Measurements from ENCODE around the gene SPTB.

The SPTB gene

DNA sequence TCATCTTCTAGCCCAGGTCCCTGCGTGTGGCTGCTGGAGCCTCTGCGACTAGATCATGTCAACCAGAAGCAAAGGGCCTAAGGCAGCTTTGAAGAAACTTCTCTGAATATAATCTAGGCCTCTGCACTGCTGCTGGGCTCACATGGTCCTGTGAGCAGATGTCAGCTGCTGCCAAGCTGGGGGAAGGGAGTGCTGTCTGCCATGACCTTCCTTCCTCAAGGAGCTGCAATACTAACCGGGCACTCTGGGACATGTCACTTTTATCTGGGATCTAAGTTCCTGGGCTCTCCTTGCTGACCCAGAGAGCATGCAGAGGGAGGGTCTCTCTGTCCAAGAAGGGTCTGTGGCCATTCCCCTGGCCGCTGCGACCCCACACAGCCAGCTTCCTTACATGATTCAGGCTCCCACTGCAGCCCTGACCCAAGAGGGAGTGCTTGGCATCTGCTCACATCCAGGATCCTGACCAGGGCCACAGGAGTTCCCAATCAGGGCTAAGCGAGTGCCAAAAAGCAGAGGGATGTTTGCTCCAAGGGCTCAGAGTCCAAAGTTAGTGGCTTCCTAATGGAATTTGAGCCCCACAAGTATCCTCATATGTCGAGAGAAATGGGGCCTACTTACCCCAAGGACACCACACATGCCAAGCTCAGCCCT, 101.5 kb downstream of the SPTB start:
- TF ChIP-seq, protein P1, sequence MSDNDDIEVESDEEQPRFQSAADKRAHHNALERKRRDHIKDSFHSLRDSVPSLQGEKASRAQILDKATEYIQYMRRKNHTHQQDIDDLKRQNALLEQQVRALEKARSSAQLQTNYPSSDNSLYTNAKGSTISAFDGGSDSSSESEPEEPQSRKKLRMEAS (IDR thresholded peaks at IDR 0.05; ENCODE audit: low read depth, low read length) = no peak
- TF ChIP-seq POLR2A (IDR thresholded peaks at IDR 0.05; ENCODE audit: extremely low read depth, insufficient read length) = no peak
- TF ChIP-seq, protein P2, sequence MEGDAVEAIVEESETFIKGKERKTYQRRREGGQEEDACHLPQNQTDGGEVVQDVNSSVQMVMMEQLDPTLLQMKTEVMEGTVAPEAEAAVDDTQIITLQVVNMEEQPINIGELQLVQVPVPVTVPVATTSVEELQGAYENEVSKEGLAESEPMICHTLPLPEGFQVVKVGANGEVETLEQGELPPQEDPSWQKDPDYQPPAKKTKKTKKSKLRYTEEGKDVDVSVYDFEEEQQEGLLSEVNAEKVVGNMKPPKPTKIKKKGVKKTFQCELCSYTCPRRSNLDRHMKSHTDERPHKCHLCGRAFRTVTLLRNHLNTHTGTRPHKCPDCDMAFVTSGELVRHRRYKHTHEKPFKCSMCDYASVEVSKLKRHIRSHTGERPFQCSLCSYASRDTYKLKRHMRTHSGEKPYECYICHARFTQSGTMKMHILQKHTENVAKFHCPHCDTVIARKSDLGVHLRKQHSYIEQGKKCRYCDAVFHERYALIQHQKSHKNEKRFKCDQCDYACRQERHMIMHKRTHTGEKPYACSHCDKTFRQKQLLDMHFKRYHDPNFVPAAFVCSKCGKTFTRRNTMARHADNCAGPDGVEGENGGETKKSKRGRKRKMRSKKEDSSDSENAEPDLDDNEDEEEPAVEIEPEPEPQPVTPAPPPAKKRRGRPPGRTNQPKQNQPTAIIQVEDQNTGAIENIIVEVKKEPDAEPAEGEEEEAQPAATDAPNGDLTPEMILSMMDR (IDR thresholded peaks at IDR 0.05; ENCODE audit: low read depth, low read length) = no peak
- no peak for TF ChIP-seq MYC (IDR thresholded peaks at IDR 0.05; ENCODE audit: low read depth, low read length)
- no peak for DNase-seq (ENCODE audit: low read depth)
- no peak overlapping the region for H3K4me3 ChIP-seq (ENCODE audit: low read depth, low read length)

DNA sequence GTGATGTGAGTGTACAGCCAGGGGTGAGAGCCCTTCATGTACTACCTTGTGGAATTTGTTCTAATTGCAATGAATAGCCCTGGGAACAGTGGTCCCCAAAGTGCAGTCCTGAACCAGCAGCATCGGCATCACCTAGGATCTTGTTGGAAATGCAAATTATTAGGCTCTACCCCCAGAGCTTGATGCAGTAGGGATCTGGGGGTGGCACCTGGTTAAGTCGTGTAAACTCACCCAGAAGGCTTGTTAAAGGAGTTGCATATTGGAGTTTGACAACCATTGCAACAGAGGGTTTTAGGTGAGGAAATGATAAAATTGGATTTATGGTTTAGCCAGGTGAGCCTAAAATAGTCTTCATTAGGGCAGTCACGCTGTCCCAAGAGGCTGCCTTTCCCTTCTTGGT, 102.2 kb downstream of the SPTB start:
- no peak overlapping the region for H3K4me3 ChIP-seq (ENCODE audit: low read depth, low read length)
- TF ChIP-seq MYC (IDR thresholded peaks at IDR 0.05; ENCODE audit: low read depth, low read length) = no peak
- DNase-seq (ENCODE audit: low read depth) = no peak

DNA sequence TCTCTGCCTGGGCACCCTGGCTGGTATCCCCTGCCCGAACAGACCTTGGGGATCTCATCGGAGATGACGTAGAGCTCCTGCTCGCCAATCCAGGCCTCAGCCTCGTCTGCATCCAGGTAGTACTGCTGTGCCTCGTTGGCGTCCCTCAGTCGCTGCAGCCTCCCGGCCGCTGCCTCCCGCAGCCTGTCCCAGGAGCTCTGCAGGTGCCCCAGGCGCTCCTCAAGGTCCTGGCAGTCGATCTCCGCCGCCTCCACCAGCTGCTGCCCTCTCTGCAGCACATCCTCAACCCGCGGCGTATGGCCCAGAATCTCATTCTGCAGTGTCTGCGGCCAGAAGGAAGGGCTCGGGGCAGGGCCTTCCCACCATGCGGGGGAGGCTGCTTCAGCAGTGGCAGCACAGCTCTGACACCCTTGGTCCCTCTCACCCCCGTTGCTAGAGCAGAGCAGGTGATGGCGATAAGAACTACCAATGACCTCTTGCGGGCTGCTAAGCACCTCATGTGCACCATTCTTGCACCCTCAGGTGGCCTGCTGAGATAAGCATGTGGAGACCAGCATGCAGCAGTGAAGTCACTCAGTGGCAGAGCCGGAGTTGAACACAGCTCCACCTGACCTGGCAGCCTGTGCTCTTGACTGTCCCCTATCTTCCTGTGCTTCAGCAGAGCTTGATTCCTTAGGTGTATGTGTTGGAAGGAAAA, 104.5 kb downstream of the SPTB start:
- TF ChIP-seq, protein P1 (IDR thresholded peaks at IDR 0.05; ENCODE audit: low read depth, low read length) = no peak
- TF ChIP-seq MYC (IDR thresholded peaks at IDR 0.05; ENCODE audit: low read depth, low read length) (no peak), POLR2A (IDR thresholded peaks at IDR 0.05; ENCODE audit: extremely low read depth, insufficient read length) (no peak)
- TF ChIP-seq, protein P2 (IDR thresholded peaks at IDR 0.05; ENCODE audit: low read depth, low read length) = no peak
- no peak overlapping the region for H3K4me3 ChIP-seq (ENCODE audit: low read depth, low read length)
- no peak for DNase-seq (ENCODE audit: low read depth)

DNA sequence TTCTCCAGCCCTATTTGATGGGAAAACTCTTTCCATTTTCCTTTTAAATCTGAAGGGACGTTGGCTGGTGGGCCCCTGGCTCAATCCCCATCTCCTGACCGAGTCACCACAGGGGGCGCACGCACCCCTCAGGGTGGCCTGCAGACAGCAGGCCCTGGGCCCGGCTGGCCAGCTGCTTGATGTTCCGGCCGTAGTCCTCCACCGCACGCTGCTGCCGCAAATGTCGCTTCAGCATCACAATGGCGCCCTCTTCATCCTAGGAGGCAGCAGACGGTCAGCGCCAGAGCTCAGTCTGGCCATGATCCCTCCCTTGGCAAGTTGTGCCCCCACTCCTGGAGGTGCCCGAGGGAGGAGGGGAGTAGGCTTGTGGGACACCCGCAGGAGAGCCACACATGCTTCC, 105.4 kb downstream of the SPTB start:
- no peak overlapping the region for H3K4me3 ChIP-seq (ENCODE audit: low read depth, low read length)
- no peak for DNase-seq (ENCODE audit: low read depth)
- TF ChIP-seq MYC (IDR thresholded peaks at IDR 0.05; ENCODE audit: low read depth, low read length) (no peak), POLR2A (IDR thresholded peaks at IDR 0.05; ENCODE audit: extremely low read depth, insufficient read length) (no peak)
- TF ChIP-seq, protein P1 (IDR thresholded peaks at IDR 0.05; ENCODE audit: low read depth, low read length) = no peak

DNA sequence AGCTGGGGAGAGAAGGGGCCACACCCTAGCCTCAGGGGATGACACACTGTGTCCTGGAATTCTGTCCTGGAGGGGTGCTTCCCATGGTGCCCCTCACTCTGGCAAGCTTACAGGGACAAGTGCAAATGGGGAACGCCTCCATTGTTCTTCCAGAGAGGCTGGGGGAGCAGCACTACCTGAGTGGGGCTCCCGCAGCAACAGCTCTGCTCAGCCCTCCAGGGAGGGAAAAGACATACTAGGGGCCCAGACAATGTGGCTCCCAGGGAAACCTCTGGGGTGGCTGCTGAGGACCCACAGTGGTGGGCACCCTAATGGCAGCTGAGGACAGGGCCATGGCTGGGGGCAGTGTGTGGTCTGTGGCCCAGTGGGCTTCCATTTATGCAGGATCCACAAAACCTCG, 106.1 kb downstream of the SPTB start:
- TF ChIP-seq, protein P1 (IDR thresholded peaks at IDR 0.05; ENCODE audit: low read depth, low read length) = no peak
- TF ChIP-seq POLR2A (IDR thresholded peaks at IDR 0.05; ENCODE audit: extremely low read depth, insufficient read length) = no peak
- TF ChIP-seq MYC (IDR thresholded peaks at IDR 0.05; ENCODE audit: low read depth, low read length) = no peak
- TF ChIP-seq, protein P2 (IDR thresholded peaks at IDR 0.05; ENCODE audit: low read depth, low read length) = no peak
- DNase-seq (ENCODE audit: low read depth) = no peak
- no peak overlapping the region for H3K4me3 ChIP-seq (ENCODE audit: low read depth, low read length)

DNA sequence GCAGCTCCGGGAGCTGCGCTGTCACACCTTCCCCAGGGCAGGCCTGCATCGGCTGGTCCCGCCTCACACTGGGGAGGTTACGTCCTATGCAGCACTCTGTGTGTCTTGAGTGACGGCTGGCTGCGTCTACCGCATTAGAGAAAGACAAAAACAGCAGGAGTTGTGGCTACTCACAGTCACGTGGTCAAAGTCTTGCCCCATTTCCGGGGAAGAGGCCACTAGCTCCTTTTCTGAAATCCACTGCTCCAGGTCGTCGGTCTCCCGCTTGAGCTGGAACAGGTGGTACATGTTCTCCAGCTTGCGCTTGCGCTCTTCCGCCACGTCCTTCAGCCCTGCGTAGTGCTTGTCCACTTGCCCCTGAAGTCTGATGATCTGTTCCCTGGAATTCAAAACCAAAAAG, 106.7 kb downstream of the SPTB start:
- TF ChIP-seq, protein P1 (IDR thresholded peaks at IDR 0.05; ENCODE audit: low read depth, low read length) = peak; percentile 71
- TF ChIP-seq, protein P2 (IDR thresholded peaks at IDR 0.05; ENCODE audit: low read depth, low read length) = no peak
- TF ChIP-seq MYC (IDR thresholded peaks at IDR 0.05; ENCODE audit: low read depth, low read length) (no peak), POLR2A (IDR thresholded peaks at IDR 0.05; ENCODE audit: extremely low read depth, insufficient read length) (no peak)
- no peak overlapping the region for H3K4me3 ChIP-seq (ENCODE audit: low read depth, low read length)
- DNase-seq (ENCODE audit: low read depth) = peak; percentile 38
